A549 (cell line): ENCODE data around the gene EPS8L1.

Experiments
- CTCF ChIP-seq: fragments of >200 bp; sonication (Bioruptor Twin); formaldehyde crosslinking; IDR thresholded peaks from 3 replicates; pipeline ENCODE4 v1.5.1; 2016
- RAD21 ChIP-seq, 2 experiments: fragments of >200 bp in 1 of 2; sonication (Bioruptor Twin) in 1 of 2; formaldehyde crosslinking in 1 of 2; IDR thresholded peaks in 1 of 2; conservative IDR thresholded peaks in 1 of 2; 2 replicates in 1 of 2; 3 replicates in 1 of 2; pipeline ENCODE4 v1.6.1; 2012 to 2018; ENCODE audit warnings: inconsistent platforms in 1 of 2
- RCOR1 ChIP-seq: fragments of 150-350 bp; IDR thresholded peaks from 2 replicates; pipeline ENCODE4 v1.6.1; 2014; ENCODE audit warnings: antibody characterized with exemption, low read length, low read depth

- TF ChIP-seq RCOR1 (no peak), CTCF (no peak), RAD21 (conservative IDR thresholded peaks at IDR 0.05 in 1 of 2, IDR thresholded peaks at IDR 0.05 in 1 of 2) (no peak)
Measured at GRCh38 chr19:55047951-55048350, 27.7 kb upstream of the EPS8L1 start.
